HL-60/S4 treated with retinoic acid at 250 ng/mL for 4 days and 3 days (cell line): ENCODE measurements around the gene SP5.
"Not testable (repeated sequence)": the region's sequence is repeated elsewhere in the genome, so short reads cannot be mapped to it uniquely, and the experiment has no call there.

Experiments
- in situ Hi-C: fragments of 300-500 bp; cut with MboI; formaldehyde crosslinking; loops from 2 replicates; pipeline ENCODE4 v1.7.0; 2022; ENCODE audit warnings: low sequenced_read_pairs

Gene SP5

DNA sequence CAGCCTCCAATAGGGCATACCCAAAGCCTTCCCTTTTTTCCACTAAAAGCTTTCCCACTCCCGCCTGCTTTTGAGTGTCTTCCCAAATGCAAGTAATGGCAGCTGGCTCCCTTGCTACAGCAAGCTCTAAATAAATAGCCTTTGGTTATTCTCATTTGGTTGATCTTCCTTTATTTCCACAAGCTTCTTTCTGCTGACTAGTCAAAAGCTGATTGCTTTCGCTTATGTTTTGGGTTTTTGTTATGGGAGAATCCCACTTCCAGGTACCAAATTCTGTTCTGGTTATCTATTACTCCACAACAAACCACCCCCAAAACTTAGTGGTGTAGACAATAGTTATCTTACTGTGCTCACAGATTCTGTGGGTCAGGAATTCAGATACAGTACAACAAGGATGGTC is 22.3 kb downstream of the SP5 start:
- in situ Hi-C loops = no loop called here

DNA sequence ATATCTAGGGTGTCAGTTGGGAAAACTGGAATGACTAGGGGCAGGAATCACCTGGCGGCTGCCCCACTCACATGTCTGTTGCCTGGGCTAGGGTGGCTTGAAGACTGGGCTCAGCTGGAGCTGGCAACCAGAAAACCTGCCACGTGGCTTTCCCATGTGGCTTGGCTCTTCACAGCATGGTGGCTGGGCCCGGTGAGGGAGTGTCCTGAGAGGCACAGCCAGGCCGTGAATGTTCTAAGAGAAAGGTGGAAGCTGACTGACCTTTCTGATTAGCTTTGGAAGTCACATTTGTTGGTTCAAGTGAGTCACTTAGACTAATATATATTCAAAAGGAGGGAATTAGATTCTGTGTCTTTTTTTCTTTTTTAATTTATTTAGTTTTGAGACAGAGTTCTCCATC is 22.7 kb downstream of the SP5 start:
- in situ Hi-C loops = no loop called here

DNA sequence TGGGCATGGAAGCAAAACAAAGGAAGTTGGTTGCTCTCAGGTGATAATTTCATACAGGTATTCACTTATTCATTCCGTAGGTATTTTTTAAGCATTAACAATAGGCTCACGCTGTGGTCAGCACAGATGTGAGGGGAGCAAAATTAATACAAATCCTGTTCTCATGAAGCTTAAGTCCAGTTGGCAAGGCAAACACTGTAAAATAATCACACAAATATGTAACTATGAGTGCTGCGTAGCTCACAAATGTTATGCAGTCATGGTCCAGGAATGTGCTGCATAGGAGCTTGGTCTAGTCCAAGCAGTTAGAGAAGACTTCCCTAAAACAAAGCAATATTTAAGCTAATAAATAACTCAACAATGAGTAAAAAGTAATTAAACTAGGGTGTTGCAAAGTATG is 23.9 kb downstream of the SP5 start:
- in situ Hi-C loops = no loop called here

DNA sequence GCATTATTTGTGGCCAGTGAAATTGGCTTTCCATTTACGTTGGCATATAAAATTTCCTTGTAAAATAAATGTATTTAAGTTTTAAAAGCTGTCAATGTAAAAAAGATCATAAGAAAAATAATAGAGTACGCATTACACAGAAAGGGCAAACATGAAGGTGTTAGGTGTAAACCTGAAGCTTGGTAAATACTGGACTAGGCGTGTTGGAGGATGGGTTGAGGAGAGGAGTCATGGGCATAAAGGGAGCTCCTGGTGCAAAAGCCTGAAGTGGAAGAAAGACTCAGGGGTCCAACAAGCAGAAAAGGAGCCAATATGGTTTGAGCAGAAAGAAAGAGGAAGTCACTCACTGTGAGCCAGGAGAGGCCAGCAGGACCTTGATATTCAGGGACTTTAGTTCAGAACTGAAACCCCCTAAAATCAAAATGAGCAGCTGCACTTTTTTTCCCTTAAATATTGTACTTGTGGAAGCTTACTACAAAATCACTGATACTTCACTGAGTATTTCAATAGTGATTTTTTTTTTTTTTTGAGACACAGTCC is 24.4 kb downstream of the SP5 start:
- in situ Hi-C loops = no loop called here

DNA sequence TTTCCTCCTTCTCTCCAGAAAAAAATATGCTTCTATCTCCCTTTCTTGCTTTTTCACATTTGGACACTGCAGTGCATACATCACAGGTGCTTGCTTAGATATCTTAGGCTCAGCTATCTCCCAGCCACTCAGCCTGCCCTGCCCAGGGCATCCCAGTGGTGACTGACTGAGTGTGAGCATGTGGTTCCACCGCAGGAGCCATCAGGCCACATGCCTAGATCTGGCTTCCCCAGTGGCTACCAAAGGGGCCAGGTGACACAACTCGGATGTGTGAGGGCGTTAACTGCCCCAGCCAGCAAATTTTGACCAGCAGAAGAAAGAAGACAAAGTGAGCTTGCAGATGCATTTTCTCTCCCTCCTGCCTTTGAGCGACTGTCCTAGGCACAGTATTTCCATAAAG is 25.5 kb downstream of the SP5 start:
- in situ Hi-C loops = no loop called here

DNA sequence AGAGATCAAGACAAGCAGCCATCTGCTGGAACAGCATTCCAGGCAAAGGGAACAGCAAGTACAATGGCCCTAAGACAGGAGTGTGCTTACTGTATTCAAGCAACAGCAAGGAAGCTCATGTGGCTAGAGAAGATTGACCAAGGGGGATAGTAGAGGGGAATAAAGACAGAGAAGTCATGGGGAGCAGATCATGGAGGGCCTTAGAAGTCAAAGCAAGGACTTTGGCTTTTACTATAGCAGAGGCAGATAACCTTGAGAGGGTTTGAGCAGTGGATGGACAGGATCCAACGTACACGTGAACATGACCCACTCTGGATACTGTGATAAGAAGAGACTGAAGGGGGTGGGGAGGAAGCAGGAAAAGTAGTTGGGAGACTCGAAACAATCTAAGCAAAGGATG is 26.9 kb downstream of the SP5 start:
- in situ Hi-C loops = no loop called here

DNA sequence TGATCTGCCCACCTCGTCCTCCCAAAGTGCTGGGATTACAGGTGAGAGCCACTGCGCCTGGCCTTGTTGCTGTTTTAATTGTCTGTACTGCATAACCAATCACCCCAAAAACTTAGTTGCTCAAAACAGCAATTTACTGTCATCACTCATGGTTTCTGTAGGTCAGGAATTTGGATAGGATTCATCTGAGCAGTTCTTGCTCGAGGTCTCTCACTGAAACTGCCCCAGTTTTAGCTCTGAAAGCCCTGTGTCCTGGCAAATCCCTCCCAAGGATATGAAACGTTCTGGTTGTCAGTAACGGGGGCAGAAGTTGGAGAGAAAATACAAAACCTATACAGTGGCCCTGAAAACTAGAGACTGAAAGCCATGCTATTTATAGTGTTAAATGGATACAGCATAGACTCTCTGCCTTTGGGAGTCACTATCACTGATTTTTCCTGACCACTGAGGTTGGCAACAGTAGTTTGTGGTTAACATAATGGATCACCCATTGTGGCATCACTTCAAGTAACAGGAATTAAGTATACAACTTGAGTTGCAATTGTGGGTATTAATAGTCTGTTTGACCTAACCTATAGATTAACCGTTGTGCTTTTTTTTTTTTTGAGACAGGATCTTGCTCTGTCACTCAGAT is 27.9 kb downstream of the SP5 start:
- in situ Hi-C loops = no loop called here

DNA sequence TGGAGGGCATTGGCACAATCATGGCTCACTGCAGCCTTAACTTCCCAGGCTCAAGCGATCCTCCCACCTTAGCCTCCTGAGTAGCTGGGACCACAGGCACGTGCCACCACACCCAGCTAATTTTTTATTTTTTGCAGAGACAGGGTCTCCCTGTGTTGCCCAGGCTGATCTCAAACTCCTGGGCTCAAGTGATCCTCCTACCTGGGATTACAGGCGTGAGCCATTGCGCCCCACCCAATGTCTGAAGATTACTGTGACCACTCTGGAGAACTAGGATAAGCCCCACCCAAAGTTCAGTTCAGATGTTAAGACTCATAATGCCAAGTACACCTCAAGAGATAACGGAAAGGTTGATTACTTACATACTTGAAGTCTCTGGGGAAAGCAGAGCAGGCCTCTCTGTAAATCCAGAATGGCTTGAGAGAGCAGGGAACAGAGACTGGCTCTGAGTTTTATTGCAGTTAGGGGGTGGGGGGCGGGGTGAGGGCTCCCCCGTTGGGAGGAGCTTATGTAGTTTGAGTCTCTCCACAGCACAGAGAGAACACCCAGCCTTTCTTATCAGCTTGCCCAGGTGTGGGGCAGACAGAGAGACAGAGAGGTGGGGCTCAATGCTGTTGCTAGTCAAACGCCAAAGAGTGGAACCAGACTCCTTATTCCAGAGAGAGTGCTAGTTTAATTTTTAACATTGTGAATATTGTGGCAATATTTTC is 28.5 kb downstream of the SP5 start:
- in situ Hi-C loops = no loop called here

DNA sequence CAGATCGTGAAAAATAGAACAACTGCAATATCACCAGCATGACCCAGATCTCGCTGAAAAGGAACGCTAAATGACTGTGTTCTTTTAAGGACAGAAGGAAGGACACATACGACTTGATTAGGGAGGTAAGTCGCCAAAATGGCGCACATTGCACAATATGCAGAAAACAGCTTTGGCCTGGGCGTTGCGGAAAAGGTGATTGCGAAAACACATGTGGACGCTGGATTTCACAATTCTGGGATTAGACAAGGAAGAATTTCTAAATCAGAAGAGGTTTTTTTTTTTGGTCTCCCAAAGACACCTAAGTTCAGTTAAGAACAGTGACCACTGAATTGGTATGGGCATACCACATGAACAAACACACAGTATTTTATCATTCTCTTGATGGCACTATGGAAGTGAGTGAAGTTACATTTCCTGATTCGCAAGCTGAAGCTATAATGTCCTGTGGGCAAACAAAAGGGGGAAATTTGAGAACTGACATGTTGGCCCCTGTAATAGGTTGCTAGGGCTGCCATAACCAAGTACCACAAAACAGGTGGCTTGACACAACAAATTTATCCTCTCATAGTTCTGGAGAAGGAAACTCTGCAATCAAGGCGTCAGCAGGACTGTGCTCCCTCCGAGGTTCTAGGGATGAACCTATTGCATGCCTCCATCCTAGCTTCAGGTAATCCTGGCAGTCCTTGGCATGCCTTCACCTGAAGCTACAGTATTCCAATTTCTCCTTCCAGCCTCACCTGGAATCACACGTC is 29.3 kb downstream of the SP5 start:
- in situ Hi-C loops = no loop called here

DNA sequence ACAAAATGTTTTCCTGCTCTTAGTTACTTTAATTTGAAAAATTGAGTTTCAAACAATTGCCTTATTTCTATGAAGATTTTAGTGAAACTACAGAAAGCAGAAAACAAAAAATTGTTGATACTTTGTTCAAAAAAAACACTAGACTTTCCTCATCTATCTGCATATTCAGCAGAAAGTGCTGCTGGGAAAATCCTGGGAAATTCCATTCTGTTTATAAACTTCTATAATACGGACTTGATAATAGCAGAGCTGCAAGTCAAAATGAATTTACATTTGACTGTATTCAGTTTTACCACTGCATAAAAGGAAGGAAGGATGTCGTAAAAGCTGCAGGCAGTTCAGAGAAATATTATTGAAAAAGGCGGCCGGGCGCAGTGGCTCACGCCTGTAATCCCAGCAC is 30.2 kb downstream of the SP5 start:
- in situ Hi-C loops = no loop called here

DNA sequence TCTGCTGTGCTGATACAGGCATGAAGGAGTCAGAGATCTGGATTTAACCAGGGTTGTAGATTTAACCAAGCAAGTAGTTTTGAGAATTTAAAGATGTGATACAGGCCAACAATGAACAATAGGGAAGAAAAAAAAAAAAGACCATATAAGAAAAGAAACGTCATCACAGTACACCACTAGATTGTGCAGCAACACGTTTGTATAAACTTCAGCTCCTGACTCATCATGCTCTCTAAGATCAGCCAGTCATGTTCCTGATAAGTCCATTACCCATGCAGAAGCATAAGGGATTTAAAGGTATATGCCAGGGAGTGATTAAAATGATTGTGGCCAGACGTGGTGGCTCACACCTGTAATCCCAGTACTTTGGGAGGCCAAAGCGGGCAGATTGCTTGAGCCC is 32.8 kb downstream of the SP5 start:
- in situ Hi-C loops = no loop called here

DNA sequence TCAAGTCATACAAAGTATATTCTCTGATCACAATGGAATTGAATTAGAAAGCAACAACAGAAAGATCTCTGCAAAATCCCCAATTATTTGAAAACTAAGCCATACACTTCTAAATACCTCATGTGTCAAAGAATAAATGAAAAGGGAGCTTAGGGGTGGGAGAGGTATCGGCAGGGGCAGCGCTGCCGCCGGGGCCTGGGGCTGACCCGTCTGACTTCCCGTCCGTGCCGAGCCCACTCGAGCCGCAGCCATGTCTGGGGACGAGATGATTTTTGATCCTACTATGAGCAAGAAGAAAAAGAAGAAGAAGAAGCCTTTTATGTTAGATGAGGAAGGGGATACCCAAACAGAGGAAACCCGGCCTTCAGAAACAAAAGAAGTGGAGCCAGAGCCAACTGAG is 36.4 kb downstream of the SP5 start:
- in situ Hi-C loops = not testable (repeated sequence)

DNA sequence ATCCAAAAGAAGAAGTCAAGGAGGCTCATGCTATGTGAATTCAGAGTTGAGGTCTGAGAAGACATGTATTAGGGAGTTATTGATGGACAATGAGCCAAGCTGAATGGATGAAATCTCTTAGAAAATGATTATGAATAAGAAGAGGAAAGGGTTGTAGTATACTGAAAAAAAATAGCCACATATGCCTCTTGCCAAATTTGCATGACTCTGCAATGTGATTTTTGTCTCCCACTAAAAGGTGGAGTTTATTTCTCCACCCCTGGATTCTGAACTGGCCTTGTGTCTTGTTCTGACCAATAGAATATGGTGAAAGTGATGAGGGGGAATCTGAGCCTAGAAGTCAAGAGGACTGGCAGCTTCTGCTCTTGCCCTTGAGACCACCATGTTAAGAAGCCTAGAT is 46.4 kb downstream of the SP5 start:
- in situ Hi-C loops = no loop called here

DNA sequence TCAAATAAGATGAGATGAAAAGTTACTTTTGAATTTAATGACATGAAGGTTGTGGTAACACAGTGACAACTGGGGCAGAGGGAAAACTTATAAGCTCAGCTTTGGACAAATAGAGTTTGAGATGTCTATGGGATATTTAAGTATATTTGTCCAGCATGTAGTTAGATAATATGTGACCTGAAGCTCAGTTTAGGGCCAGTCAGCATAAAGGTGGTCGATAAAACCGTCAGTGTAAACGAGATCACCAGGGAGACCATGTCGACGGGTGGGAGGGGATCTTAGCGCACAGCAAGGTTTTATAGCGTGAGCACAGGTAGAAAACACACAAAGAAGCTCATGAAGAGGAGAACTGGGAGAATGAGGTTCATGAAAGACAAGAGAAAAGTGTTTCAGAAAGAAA is 47.6 kb downstream of the SP5 start:
- in situ Hi-C loops = no loop called here

DNA sequence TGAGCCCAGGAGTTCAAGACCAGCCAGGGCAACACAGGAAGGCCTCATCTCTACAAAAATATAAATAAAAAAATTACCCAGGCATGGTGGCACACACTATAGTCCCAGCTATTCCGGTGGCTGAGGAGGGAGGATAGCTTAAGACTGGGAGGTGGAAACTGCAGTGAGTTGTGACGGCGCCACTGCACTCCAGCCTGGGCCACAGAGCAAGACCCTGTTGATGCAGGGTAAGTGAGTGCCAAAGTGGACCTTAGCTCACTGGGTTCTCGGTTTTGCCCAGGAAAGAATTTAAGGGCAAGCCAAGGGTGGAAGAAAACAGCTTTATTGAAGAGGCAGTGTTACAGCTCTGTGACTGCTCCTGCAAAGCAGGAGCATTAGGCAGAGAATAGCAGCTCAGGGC is 48.1 kb downstream of the SP5 start:
- in situ Hi-C loops = no loop called here

DNA sequence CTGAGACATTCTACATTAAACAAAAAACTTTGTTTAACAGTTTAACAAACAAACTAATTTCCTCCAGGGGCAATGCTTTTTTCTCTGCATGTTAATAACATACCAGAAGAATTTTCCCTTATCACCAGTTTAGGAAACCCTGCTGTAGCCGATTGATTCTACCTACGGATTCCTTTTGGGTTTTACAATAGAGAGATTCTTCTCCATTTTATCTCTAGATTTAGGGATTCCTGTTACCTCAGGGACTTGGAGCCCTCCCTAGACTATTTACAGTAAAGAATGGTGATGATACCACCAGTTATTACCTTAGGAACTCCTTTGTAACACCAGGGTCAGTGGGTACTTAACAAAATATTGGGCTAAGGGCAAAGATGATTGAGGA is 49.7 kb downstream of the SP5 start:
- in situ Hi-C loops = no loop called here

DNA sequence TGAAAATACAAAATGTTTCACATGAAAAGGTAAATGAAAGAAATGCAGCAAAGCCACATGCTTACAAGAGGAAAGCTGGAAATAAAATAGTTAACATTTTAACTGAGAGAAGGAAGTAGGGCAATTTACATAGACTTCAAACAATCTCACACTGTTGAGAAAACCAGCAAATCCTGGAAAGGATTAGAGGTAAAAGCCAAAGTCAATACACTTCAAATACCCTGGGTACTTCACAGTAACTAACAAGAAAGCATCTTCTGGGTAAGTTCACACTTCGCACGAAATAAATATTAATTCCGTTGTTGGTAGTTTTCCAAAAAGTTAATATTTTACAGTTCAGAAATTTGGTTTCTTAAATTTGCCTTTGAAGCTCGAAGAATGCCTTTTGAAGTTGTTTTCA is 51.6 kb downstream of the SP5 start:
- in situ Hi-C loops = no loop called here
